HG03457 (cell line): ENCODE measurements around the gene NR3C1.

ENCODE experiments used
- ATAC-seq: cut with Tn5 transposase; IDR thresholded peaks from one replicate; pipeline ENCODE4 v1.9.1; 2021; ENCODE audit warnings: moderate number of reproducible peaks; ENCODE audit not compliant: unreplicated experiment

The NR3C1 gene

DNA sequence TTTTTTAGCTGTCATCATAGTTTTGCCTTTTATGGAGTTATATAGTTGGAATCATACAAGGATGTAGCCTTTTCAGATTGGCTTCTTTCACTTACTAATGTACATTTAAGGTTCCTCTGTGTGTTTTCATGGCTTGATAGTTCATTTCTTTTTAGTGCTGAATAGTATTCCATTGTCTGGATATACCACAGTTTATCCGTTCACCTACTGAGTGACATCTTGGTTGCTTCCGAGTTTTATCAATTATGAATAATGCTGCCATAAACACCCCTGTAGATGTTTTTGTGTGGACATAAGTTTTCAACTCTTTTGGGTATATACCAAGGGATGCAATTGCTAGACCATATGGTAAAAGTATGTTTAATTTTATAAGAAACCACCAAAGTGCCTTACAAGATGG, 136.3 kb downstream of the NR3C1 start:
- no peak for ATAC-seq

DNA sequence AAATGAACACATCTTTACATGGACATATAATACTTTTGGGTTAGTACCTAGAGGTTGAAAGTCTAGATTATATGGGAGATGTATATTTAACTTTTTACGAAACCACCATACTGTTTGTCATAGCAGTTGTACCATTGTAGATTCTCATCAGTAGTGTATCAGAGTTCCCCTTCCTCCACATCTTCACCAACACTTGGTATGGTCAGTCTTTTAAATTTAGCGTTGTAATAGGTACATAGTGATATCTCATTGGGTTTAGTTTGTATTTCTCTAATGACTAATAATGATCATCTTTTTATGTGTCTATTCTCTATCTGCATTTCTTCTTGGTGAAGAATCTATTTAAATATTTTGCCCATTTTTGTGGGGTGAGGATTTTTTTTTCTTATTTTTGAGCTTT, 137.5 kb downstream of the NR3C1 start:
- ATAC-seq: no peak

DNA sequence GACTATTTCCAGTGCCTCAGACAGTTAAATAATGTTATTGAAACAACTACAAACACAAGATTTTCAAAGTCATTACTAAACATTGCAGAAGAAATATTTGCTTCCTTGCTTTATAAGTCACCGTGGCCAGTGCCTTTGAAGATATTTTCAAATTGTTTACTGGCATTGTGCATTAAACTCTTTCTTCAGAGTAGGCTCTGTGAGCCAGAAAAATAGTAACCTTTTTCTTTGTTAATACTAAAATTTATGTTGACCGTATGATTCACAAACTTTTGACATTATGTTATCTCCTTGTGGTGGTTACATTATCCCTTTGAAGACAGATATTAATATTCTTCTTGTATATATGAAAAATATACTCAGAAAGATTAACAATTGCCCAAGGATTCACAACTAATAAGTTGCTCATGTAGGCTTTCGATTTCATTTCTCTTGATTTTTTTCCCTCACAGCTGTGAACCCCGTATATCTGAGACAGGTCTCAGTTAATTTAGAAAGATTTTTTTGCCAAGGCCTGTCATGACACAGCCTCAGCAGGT, 140.1 kb downstream of the NR3C1 start:
- no peak for ATAC-seq

DNA sequence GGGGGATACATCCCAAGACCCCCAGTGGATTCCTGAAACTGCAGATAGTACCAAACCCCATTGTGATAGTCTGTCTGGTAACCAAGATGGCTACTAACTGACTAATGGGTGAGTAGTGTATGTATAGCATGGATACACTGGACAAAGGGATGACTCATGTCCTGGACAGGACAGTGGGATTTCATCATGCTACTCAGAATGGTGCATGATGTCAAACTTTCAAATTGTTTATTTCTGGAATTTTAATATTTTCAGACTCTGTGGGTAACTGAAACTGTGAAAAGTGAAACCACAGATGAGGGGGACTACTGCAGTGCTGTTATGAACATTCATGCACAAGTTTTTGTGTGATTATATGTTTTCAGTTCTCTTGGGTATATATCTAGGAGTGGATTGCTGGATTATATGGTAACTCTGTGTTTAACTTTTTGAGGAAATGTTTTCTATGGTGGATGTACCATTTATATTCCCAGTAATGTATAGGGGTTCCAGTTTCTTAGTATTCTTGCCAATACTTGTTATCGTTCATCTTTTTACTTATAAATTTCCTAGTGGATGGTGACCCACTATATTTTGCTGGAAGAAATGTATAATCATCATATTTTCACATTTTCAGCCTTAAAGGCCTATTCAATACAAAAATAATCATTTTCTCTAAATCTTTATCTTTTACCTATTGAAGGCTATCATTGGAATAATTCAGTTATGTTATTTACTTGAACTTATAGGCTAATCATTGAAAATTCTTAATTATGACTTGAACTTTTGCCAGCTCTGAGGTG, 140.9 kb downstream of the NR3C1 start:
- ATAC-seq: peak; percentile 72

DNA sequence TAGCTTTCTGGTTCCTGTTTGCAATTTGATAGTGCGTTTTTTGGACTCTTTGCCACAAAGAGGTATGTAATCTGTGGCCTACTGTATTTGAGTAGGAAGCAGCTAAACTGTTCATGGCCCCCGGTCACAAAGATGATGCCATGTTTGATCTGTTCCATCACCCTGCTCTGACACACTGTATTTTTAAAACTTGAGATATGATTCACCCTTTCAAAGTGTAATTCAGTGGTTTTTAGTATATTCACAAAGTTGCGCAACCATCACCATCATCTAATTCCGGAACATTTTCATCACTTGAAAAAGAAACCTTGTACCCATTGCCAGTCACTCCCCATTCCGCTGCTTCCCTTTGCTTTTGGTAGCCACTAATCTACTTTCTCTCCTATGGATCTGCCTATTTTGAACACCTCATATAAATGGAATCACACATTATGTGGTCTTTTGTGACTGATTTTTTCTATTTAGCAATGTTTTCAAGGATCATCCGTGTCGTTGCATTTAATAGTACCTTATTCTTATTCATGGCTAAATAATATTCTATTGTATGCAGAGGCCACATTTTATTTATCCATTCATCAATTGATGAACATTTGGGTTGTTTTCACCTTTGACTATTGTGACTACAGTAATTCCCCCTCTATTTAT, 141.6 kb downstream of the NR3C1 start:
- no peak for ATAC-seq

DNA sequence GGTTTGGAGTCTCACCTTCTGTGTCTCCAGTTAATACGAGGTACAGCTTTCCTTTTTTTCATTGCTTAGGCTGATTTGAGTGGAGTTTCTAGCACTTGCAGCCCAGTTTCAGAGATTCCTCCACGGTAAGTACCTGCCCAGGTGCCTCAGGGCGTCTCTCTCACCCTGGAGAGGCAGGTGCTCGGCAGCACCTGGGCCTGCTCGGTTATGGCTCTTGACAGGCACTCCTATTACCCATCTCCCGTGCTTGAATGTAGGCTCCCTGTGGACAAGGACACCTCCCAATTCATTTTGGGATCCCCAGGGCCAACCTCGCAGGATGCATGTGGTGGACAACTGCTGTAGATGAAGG, 144.3 kb downstream of the NR3C1 start:
- ATAC-seq: no peak

DNA sequence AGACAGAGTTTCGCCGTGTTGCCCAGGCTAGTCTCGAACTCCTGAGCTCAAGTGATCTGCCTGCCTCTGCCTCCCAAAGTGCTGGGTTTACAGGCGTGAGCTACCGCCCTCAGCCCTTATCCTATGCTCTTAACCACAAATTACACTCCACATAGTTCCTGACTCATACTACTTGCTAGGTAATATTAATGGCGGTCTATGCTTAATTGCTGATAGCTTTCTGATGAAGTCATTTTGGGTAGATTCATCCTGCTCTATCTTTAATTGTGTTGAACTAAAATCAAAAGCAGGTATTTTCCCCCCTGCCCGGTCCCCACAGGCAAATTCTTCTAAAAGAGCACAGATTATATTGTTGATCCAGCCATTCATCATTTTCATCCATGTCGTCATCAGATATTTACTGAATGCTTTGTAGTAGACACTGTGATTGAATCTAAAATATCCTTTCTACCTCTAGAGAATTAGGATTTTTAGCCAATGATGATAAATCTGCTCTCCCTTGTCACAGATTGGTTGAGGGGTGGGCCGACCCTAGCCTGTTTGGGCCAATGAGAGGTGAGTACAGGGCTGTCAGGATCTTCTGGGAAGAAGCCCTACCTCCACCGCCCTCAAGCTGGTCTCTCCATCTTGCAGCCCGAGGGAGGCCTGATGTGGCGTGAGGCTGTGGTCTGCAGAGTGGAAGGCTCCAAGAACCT, 144.8 kb downstream of the NR3C1 start:
- no peak for ATAC-seq

DNA sequence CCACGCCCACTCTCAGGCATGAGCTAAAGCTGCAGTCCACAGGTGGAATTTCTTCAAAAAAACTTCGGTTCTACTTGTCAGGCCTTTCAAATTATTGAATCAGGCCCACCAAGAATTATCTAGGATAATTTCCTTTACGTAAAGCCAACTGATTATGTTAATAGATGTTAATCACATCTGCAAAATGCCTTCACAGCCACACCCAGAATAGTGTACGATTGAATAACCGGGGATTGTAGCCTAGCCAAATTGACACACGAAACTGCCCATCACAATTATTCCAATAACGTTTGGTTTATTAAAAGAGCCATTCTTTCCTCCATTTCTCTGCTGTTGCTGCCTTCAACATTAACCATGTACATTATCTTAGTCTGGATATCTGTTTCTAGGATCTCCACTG, 148.7 kb downstream of the NR3C1 start:
- ATAC-seq: no peak

DNA sequence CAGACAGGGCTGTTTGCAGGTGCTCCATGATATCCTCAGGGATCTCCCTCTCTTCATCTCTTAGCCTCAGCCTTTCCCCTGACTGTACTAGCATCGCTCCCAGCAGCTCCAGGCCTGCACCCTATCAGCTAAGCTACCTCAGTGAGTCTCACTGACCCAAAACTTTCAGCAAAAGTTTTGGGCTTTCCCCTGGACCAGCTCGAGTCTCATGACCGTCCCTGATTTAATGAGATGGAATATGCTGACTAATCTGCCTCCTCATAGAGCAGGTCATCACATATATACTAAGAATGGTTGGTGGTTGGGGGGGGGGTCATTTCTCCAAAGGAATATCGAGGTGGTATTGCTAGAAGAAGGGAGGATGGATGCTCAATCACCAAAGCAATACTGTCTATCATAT, 151.5 kb downstream of the NR3C1 start:
- no peak for ATAC-seq

DNA sequence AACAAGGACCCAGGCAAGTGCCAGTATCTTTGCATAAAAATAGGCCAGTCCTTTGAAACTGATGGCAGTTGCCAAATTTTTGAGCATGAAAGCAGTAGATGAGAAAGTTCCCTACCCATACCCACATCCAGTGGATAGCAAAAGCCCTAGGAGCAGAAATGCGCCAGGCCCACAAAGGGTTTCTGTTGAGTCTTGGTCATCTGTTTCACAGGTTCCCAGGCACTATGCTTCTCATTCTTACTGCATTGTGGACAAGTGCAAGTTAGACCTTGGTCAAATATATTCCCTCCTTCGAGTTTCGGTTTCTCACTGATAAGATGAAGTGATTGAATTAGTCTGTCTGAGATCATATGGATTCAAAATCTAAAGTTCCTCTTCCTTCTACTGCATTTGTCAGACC, 152.3 kb downstream of the NR3C1 start:
- ATAC-seq: peak; percentile 53

DNA sequence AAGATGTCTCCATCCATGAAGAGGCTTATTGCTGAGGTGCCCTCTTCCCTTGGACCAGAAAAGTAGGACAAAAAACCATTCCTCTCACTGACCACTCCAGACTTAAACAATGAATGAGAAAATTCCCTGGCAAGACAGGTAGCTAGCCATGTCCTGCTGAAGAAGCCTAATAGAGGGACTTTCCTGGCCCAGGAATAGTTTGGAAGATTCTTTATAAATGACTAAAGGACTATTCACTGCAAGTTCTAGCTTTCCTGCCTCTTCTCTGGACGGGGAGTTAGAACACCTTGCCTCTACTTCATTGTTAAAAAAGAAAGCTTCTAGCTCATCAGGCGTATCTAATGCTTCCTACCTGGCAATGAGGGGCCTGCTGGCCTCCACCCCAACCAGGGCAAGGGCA, 153.6 kb downstream of the NR3C1 start:
- ATAC-seq: no peak

DNA sequence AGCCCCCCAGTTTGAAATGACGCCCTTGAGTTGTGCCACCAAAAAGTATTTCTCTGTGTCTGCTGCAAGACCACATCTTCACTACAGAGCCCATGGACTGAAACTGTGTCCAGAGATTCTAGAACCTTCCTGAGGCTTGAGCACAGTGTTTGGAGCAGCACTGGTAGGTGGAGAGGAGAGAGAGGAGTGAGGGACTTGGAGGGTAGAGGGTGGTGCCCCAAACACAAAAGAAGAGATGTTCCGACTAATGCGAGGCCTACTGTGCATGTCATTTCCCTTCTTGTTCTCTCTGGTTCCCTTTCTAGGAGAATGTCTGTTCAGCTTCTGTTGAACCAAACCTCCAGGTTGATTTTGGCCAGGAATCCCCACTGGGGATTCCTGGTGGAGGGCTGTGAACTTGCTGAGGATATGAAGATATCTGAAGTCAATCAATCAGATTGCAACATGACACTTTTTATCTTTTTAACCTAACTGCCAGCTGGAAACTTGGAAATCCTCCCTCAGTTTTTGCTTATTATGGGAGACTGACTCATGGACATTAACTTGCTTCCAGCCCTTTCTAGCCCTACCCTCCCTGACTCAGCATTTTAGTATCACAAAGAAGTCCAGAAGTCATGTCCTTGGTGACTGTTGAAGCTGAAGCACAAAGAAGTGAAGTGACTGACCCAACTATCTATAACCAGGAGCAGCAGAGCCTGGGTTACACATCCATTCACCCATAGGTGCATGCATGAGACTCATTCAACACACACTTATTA, 154.5 kb downstream of the NR3C1 start:
- ATAC-seq: no peak

DNA sequence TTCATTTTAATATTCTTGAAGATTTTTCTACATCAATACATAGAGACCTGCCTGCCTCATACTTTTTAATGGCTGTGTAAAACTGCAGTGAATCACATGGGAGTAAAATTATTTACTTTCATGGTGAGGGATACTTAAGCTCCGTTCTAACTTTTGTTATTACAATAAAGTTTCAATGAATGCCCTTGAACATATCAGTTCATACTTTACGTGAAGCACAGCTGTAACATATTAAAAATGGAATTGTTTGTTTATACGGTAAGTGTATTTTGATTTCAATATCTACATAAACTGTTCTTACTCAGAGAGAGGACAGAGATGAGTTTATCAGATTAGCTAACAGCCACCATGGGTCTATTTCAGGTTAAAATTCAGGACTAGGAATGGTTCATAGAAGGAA, 155.1 kb downstream of the NR3C1 start:
- ATAC-seq: no peak

DNA sequence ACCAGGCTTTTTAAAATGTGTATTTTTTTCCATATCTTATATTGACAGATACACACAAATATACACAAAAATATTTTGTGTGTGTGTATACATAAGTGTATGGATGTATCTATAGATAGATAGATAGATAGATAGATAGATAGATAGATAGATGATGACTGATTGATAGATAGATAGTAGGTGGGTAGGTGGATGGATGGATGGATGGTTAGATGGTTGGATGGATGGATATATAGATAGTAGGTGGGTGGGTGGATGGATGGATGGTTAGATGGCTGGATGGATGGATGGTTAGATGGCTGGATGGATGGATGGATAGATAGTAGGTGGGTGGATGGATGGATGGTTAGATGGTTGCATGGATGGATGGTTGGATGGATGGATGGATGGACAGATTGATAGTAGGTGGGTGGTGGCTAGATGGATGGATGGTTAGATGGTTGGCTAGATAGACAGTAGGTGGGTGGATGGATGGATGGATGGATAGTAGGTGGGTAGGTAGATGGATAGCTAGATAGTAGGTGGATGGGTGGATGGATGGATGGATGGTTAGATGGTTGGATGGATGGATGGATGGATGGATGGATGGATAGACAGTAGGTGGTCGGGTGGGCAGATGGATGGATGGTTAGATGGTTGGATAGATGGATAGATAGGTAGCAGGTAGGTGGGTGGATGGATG, 156.2 kb downstream of the NR3C1 start:
- ATAC-seq: no peak

DNA sequence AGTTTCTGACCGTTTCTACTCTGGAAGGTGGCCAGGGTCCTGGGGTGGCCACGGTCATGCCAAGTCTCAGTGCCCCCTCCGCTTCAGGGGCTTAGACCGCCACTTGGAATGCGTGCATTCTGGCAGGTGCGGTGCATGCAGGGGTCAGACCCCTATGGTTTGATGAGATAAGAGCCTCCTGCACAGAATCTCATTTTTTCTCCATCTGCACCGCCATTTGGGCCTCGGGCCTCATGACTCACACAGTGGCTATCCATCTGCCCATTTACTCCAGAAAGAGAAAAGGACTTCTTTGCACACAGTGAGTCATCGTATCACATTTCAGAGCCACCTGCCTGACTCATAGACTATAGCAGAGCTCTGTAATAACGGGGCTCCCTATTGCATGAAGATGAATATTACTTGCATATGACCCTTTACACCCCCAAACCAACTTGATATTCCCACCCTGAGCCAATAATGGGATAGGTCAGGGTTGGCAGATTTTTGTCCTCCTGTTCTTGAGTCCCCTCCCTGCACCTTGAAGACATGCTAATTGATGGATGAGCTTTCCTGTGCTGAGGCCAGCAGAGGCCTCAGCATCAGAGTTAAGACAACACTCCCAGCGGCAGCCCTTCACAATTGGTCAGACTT, 157.4 kb downstream of the NR3C1 start:
- no peak for ATAC-seq

DNA sequence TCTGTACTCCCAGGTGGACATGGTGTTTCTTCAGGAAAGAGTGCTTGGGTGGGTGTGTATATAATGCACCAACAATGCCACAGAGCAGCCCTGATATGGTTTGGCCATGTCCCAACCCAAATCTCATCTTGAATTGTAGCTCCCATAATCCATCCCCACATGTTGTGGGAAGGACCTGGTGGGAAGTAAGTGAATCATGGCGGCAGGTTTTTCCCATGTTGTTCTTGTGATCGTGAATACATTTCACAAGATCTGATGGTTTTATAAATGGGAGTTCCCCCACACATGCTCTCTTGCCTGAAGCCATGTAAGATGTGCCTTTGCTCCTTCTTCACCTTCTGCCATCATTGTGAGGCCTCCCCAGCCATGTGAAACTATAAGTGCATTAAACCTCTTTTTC, 158.5 kb downstream of the NR3C1 start:
- no peak for ATAC-seq

DNA sequence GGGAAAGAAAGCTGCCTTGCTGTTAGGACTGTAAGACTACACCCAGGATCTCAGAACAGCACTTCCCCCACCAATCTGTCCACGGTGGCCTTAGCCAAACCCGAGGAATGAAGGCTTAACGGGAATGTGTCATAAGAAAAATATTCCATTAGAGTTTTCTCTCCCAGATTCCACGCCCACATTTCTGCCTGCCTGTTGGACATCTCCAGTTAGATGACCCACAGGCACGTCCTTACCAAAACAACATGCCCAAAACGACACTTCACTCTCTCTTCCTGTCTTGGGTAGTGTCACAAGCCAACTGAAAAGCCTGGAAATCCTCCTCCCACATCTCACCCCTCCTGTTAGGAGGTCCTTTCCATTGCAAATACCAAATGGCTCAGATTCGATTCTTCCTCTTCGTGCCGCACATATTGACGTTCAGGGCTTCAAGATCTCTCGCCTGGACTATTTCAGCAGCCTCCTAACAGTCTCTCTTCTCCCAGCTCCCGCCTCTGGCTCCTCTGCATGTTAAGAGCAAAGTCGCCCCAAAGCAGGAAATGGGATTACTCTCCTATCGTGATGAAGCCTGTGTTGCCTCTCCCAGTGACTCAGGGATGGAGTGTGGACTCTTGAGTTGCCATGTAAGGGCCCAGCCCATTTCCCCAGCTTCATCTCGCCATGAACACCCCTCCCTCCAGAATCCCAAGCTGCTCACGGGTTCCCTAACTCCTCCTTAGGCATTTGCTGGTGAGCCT, 159.3 kb downstream of the NR3C1 start:
- no peak for ATAC-seq

DNA sequence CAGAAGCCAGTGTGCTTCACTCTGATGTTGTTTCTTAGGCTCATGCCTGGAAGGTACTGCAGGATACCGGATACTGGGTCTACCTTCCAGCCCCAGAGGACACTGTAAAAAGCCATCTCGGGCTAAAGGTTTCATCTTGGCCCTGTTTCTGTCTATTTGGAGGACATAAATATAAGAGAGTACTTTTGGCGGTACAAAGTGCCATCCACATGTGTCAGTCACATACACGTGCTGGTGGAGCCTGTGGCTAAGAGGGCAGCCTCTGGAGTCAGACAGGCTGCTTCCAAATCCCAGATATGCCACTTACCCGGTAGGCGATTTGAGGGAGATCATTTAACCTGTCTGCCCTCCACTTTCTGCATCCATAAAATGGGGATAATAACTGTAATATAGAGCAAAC, 160.4 kb downstream of the NR3C1 start:
- ATAC-seq: no peak

DNA sequence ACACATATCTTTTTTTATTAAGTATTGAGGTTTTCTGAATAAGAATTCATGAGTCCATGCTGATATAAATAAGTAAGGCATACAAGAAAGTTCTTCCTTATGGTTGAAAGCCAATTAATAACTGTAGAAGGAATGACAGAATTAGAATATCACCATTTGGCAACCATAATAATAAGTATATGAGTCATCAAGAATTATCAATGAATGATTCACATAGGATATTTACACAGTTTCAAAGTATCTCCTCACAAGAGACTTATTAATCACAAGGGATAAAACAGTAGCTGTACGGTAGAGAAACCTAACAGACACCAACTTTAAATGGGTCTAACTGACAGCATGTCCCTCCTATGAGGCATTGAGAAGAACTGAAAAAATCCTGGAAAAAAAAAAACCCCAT, 161.6 kb downstream of the NR3C1 start:
- ATAC-seq: no peak
